ENCODE data around the gene TMEM266. TPM values are rescaled to one million over a fixed set of nuclear protein-coding genes. Genes with fewer than 3 reads are reported as not detected.

Gene TMEM266
- total and polyA plus RNA-seq, 2 of the 4 experiments (the other 2 are of a cell fraction), result not detected

- no peak overlapping the region for H2BK15ac ChIP-seq (ENCODE audit: low read depth, low read length)
- no peak for ATAC-seq (ENCODE audit: low read depth)
- H3K18ac ChIP-seq (ENCODE audit: low read depth, low read length), result no peak overlapping the region
- POLR2A ChIA-PET (ENCODE audit: unreplicated experiment), result no interaction called here
- H3K4ac ChIP-seq (ENCODE audit: low read depth, low read length), result no peak overlapping the region
- 83% methylated on average over 1 of the region's 1 CpG; no CpG with 5 or more reads in 1 of the 2 experiments for WGBS, 2 experiments (ENCODE audit: extremely low coverage in 2 of 2, insufficient read length in 1 of 2)
- H3K27ac ChIP-seq (ENCODE audit: insufficient read depth, low read length), result no peak overlapping the region
- no peaks in the 10 kb centered on the region for H3K9me1 ChIP-seq (ENCODE audit: insufficient read depth, low read length)
- peaks cover 25% of the 10 kb centered on the region for H3K27me3 ChIP-seq (ENCODE audit: control insufficient read depth, insufficient read depth, low read length)
- H2BK120ac ChIP-seq (ENCODE audit: low read depth, low read length), result no peak overlapping the region
- no peak overlapping the region for H3K9ac ChIP-seq (ENCODE audit: low read depth, low read length)
- no peak overlapping the region for H4K8ac ChIP-seq (ENCODE audit: low read depth in 2 of 2, low read length in 2 of 2)
- DNase-seq, result no peak
- H2BK5ac ChIP-seq (ENCODE audit: low read depth, low read length, poor library complexity, severe bottlenecking), result no peak overlapping the region
- H4K91ac ChIP-seq (ENCODE audit: insufficient read depth, low read depth, low read length), result no peak overlapping the region
- no peaks in the 10 kb centered on the region for H4K20me1 ChIP-seq (ENCODE audit: insufficient read depth, low read length)
- H2BK20ac ChIP-seq (ENCODE audit: low read depth, low read length), result no peak overlapping the region
- no peak overlapping the region for H3K4me2 ChIP-seq (ENCODE audit: low read depth, low read length)
- no peaks in the 10 kb centered on the region for H3K4me1 ChIP-seq (ENCODE audit: control insufficient read depth, insufficient read depth, low read length)
- no peak overlapping the region for H2AK9ac ChIP-seq (replicated peaks; ENCODE audit: low read depth, low read length, poor library complexity)
- H2AK5ac ChIP-seq (ENCODE audit: low read depth, low read length), result no peak overlapping the region
- TF ChIP-seq USF2 (IDR thresholded peaks at IDR 0.05; ENCODE audit: low read depth, low read length) (no peak), MAFK (IDR thresholded peaks at IDR 0.05; ENCODE audit: low read depth, low read length) (no peak), CTCF (conservative IDR thresholded peaks at IDR 0.05; ENCODE audit: low read depth, low read length) (no peak), CEBPB (IDR thresholded peaks at IDR 0.05; ENCODE audit: low read depth, low read length) (no peak), SMC3 (IDR thresholded peaks at IDR 0.05; ENCODE audit: low read depth, low read length) (no peak), RAD21 (IDR thresholded peaks at IDR 0.05; ENCODE audit: low read length) (no peak), RFX5 (IDR thresholded peaks at IDR 0.05; ENCODE audit: low read depth, low read length) (no peak), NFE2L2 (IDR thresholded peaks at IDR 0.05; ENCODE audit: low read depth, low read length) (no peak), ELK1 (IDR thresholded peaks at IDR 0.05; ENCODE audit: borderline replicate concordance, low read depth, low read length) (no peak)
- CTCF ChIA-PET, result no interaction called here
- no peaks in the 10 kb centered on the region for H3K79me1 ChIP-seq (ENCODE audit: low read depth in 1 of 2, low read length in 2 of 2)
- BruUV-seq (replicated peaks), result no TSS peak
- H2AFZ ChIP-seq (replicated peaks; ENCODE audit: low read length, poor library complexity), result no peak overlapping the region
- in situ Hi-C loops (cut with MboI; ENCODE audit: low sequenced_read_pairs), result no loop called here
- H3K56ac ChIP-seq (ENCODE audit: extremely low read depth, insufficient read depth, low read length), result no peak overlapping the region
- intact Hi-C loops (cut with micrococcal nuclease), result no loop called here
- no peaks in the 10 kb centered on the region for H3K9me3 ChIP-seq (ENCODE audit: control insufficient read depth, insufficient read depth, low read length)
- H3K23ac ChIP-seq (ENCODE audit: low read depth, low read length), result no peak overlapping the region
- no peak overlapping the region for H3K14ac ChIP-seq (replicated peaks; ENCODE audit: low read depth, low read length)
- dilution Hi-C loops (cut with HindIII; ENCODE audit: low sequenced_read_pairs, unreplicated experiment), result no loop called here
- no peak overlapping the region for H4K5ac ChIP-seq (ENCODE audit: low read depth, low read length)
- no peaks in the 10 kb centered on the region for H3K36me3 ChIP-seq (ENCODE audit: control insufficient read depth, insufficient read depth, low read length)
- no peak overlapping the region for H3K4me3 ChIP-seq (ENCODE audit: insufficient read depth, low read depth, low read length)
Observed at GRCh38 chr15:76038512-76038911, 21.3 kb upstream of the TMEM266 start.
